OCI-LY3 (cell line): ENCODE results near the gene KRT1.

Experiments
- CTCF ChIP-seq: fragments of 200-600, 300-600 bp; sonication (generic); IDR thresholded peaks from 2 replicates; pipeline ENCODE4 v1.5.1; 2014; ENCODE audit warnings: antibody characterized with exemption, low read length, low read depth
- EZH2phosphoT487 ChIP-seq: fragments of 200-600 bp; shearing (Covaris generic); IDR thresholded peaks from 2 replicates; pipeline ENCODE4 v1.6.1; 2018; ENCODE audit warnings: antibody characterized with exemption, mixed run types, low read depth

- TF ChIP-seq CTCF (no peak), EZH2phosphoT487 (no peak)
Measured at GRCh38 chr12:52633383-52633782, 46.8 kb downstream of the KRT1 start.
